Measurements from ENCODE around the gene PDCD4.

The PDCD4 gene

DNA sequence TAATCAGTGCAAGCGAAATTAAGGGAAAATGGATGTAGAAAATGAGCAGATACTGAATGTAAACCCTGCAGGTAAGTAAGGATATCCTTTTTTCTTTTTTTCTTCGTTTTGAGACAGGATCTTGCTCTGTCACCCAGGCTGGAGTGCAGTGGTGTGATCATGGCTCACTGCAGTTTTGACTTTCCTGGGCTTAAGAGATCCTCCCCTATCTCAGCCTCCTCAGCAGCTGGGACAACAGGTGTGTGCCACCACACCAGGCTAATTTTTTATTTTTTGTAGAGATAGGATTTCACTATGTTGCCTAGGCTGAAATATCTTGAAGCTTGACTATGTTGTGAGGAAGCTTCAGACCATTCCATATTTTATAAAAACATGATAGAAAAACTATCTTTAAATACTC, 4.3 kb downstream of the PDCD4 start:
- H3K4me3 ChIP-seq (ENCODE audit: low read length) = no peak overlapping the region

DNA sequence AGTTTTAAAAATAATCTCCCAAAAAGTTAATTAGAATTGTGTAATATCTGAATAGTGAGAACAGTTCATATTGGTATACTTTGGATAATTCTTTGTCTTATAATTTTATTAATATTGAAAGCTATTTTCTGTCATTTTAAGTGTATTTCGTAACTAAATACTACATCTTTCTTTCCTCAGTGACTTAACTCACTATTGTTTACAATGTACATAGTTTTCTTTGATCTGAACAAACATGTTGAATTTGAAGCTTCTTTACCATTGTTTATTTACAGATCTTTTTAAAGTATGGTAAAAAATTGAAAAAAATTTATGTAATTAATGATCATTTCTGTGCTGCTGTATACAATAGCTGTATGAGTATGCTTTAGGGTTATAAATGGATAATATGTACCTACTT, 5.1 kb downstream of the PDCD4 start:
- Histone ChIP-seq H3K79me2 (ENCODE audit: control insufficient read depth, insufficient read depth, low read length) (no peaks in the 10 kb centered on the region), H2BK15ac (replicated peaks; ENCODE audit: low read depth) (no peak overlapping the region), H2BK120ac (ENCODE audit: low read depth, low read length) (no peak overlapping the region), H2AK5ac (ENCODE audit: low read length) (no peak overlapping the region), H4K5ac (ENCODE audit: low read length) (no peak overlapping the region), H3K36me3 (ENCODE audit: control insufficient read depth, insufficient read depth, low read length) (no peaks in the 10 kb centered on the region), H3K4ac (ENCODE audit: low read depth, low read length) (no peak overlapping the region), H3K9ac (ENCODE audit: low read length) (no peak overlapping the region), H3K23ac (ENCODE audit: low read length) (no peak overlapping the region), H3K4me3 (ENCODE audit: low read length) (no peak overlapping the region), H3K56ac (ENCODE audit: low read length) (no peak overlapping the region), H3K27ac (ENCODE audit: low read depth, low read length) (no peak overlapping the region), H3K79me1 (ENCODE audit: low read length) (no peaks in the 10 kb centered on the region), H2BK5ac (ENCODE audit: low read length) (no peak overlapping the region), H3K18ac (ENCODE audit: low read length) (no peak overlapping the region), H3K4me2 (ENCODE audit: low read length) (no peak overlapping the region), H4K8ac (ENCODE audit: low read depth, low read length) (no peak overlapping the region), H3K4me1 (ENCODE audit: control insufficient read depth, low read depth, low read length) (no peaks in the 10 kb centered on the region), H3K27me3 (ENCODE audit: insufficient read depth, low read length, poor library complexity) (no peaks in the 10 kb centered on the region)
- no peak for DNase-seq
- no CpG with 5 or more reads among the region's 1 CpG for whole genome bisulfite sequencing (ENCODE audit: extremely low coverage, insufficient coverage, low lambda C conversion rate)

More for the DNA sequence above, 4.3 kb downstream of the PDCD4 start:
- Histone ChIP-seq H4K5ac (ENCODE audit: low read length) (no peak overlapping the region), H4K8ac (ENCODE audit: low read depth, low read length) (no peak overlapping the region), H3K4me2 (ENCODE audit: low read length) (no peak overlapping the region), H2BK15ac (replicated peaks; ENCODE audit: low read depth) (no peak overlapping the region), H2BK5ac (ENCODE audit: low read length) (no peak overlapping the region), H3K79me2 (ENCODE audit: control insufficient read depth, insufficient read depth, low read length) (no peaks in the 10 kb centered on the region), H3K36me3 (ENCODE audit: control insufficient read depth, insufficient read depth, low read length) (no peaks in the 10 kb centered on the region), H2AK5ac (ENCODE audit: low read length) (no peak overlapping the region), H3K27ac (ENCODE audit: low read depth, low read length) (no peak overlapping the region), H3K9ac (ENCODE audit: low read length) (no peak overlapping the region), H2BK120ac (ENCODE audit: low read depth, low read length) (no peak overlapping the region), H3K18ac (ENCODE audit: low read length) (no peak overlapping the region), H3K23ac (ENCODE audit: low read length) (no peak overlapping the region), H3K4ac (ENCODE audit: low read depth, low read length) (no peak overlapping the region), H3K4me1 (ENCODE audit: control insufficient read depth, low read depth, low read length) (peaks cover 4% of the 10 kb centered on the region), H3K56ac (ENCODE audit: low read length) (no peak overlapping the region), H3K79me1 (ENCODE audit: low read length) (no peaks in the 10 kb centered on the region), H3K27me3 (ENCODE audit: insufficient read depth, low read length, poor library complexity) (no peaks in the 10 kb centered on the region)
- DNase-seq = no peak
- WGBS (ENCODE audit: extremely low coverage, insufficient coverage, low lambda C conversion rate) = no CpG with 5 or more reads among the region's 2 CpGs

DNA sequence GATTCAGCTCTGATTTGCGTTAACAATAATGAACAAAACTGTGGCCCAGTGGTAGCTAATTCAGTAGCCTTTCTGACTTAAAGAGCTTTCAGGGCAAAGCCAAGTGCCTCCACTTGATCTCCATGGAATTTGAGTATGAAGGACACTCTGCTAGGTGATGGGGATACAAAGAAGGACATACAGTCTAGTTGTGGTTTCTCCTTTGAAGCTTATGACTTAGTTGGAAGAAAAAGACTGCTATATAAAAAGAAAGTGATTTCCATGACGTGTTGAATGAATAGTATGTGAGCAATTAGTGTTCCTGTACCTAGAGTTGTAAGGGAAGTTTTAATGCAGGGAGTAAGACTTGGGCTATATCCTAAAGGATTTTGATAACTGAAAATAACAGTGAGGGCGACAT, 8.3 kb downstream of the PDCD4 start:
- Histone ChIP-seq H3K79me2 (ENCODE audit: control insufficient read depth, insufficient read depth, low read length) (no peaks in the 10 kb centered on the region), H4K5ac (ENCODE audit: low read length) (no peak overlapping the region), H3K79me1 (ENCODE audit: low read length) (no peaks in the 10 kb centered on the region), H3K18ac (ENCODE audit: low read length) (no peak overlapping the region), H3K27ac (ENCODE audit: low read depth, low read length) (no peak overlapping the region), H3K23ac (ENCODE audit: low read length) (no peak overlapping the region), H3K27me3 (ENCODE audit: insufficient read depth, low read length, poor library complexity) (no peaks in the 10 kb centered on the region), H2BK5ac (ENCODE audit: low read length) (no peak overlapping the region), H3K36me3 (ENCODE audit: control insufficient read depth, insufficient read depth, low read length) (no peaks in the 10 kb centered on the region), H2AK5ac (ENCODE audit: low read length) (no peak overlapping the region), H3K56ac (ENCODE audit: low read length) (no peak overlapping the region), H3K4me2 (ENCODE audit: low read length) (no peak overlapping the region), H2BK120ac (ENCODE audit: low read depth, low read length) (no peak overlapping the region), H3K4ac (ENCODE audit: low read depth, low read length) (no peak overlapping the region), H3K4me3 (ENCODE audit: low read length) (no peak overlapping the region), H3K9ac (ENCODE audit: low read length) (no peak overlapping the region), H4K8ac (ENCODE audit: low read depth, low read length) (no peak overlapping the region), H2BK15ac (replicated peaks; ENCODE audit: low read depth) (no peak overlapping the region), H3K4me1 (ENCODE audit: control insufficient read depth, low read depth, low read length) (no peaks in the 10 kb centered on the region)
- no peak for DNase-seq
- no CpG with 5 or more reads among the region's 3 CpGs for WGBS (ENCODE audit: extremely low coverage, insufficient coverage, low lambda C conversion rate)

DNA sequence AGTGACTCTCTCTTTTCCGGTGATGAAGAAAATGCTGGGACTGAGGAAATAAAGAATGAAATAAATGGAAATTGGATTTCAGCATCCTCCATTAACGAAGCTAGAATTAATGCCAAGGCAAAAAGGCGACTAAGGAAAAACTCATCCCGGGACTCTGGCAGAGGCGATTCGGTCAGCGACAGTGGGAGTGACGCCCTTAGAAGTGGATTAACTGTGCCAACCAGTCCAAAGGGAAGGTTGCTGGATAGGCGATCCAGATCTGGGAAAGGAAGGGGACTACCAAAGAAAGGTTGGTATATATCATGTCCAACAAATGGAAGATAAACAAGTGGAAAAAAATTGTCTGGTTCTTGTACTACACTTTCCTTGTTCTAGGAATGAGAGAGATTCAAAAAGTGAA, 9.5 kb downstream of the PDCD4 start:
- no peak overlapping the region for H3K18ac ChIP-seq (ENCODE audit: low read length)
- H3K36me3 ChIP-seq (ENCODE audit: control insufficient read depth, insufficient read depth, low read length) = no peaks in the 10 kb centered on the region
- no peak overlapping the region for H4K8ac ChIP-seq (ENCODE audit: low read depth, low read length)
- H3K27me3 ChIP-seq (ENCODE audit: insufficient read depth, low read length, poor library complexity) = no peaks in the 10 kb centered on the region
- H2BK5ac ChIP-seq (ENCODE audit: low read length) = no peak overlapping the region
- H2BK15ac ChIP-seq (replicated peaks; ENCODE audit: low read depth) = no peak overlapping the region
- H3K9ac ChIP-seq (ENCODE audit: low read length) = no peak overlapping the region
- H3K56ac ChIP-seq (ENCODE audit: low read length) = no peak overlapping the region
- no peak overlapping the region for H3K4ac ChIP-seq (ENCODE audit: low read depth, low read length)
- WGBS (ENCODE audit: extremely low coverage, insufficient coverage, low lambda C conversion rate) = no CpG with 5 or more reads among the region's 9 CpGs
- H3K23ac ChIP-seq (ENCODE audit: low read length) = no peak overlapping the region
- no peak overlapping the region for H3K4me3 ChIP-seq (ENCODE audit: low read length)
- no peak overlapping the region for H2AK5ac ChIP-seq (ENCODE audit: low read length)
- no peaks in the 10 kb centered on the region for H3K79me1 ChIP-seq (ENCODE audit: low read length)
- H3K4me1 ChIP-seq (ENCODE audit: control insufficient read depth, low read depth, low read length) = no peaks in the 10 kb centered on the region
- H3K4me2 ChIP-seq (ENCODE audit: low read length) = no peak overlapping the region
- no peak for DNase-seq
- H2BK120ac ChIP-seq (ENCODE audit: low read depth, low read length) = no peak overlapping the region
- no peak overlapping the region for H3K27ac ChIP-seq (ENCODE audit: low read depth, low read length)
- no peaks in the 10 kb centered on the region for H3K79me2 ChIP-seq (ENCODE audit: control insufficient read depth, insufficient read depth, low read length)
- no peak overlapping the region for H4K5ac ChIP-seq (ENCODE audit: low read length)

DNA sequence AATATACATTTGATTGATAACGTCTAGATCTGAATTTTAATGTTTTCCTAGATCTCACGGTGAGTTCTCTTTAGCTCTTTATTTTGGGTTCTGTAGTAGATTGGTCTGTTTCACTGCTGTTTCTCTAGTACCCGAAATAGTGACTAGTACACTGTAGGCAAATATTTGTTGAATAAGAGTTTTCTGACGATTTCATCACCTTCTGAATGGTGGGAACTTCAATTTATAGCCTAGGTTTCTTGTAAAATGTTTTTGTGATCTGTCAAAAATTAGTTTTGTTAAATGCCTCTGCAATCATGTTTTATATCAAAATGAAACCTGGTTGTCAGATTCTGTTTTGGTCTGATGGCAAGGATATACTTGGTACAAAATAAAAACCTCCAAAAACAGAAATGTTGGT, 10.2 kb downstream of the PDCD4 start:
- H3K27ac ChIP-seq (ENCODE audit: low read depth, low read length) = no peak overlapping the region
- WGBS (ENCODE audit: extremely low coverage, insufficient coverage, low lambda C conversion rate) = no CpG with 5 or more reads among the region's 4 CpGs

DNA sequence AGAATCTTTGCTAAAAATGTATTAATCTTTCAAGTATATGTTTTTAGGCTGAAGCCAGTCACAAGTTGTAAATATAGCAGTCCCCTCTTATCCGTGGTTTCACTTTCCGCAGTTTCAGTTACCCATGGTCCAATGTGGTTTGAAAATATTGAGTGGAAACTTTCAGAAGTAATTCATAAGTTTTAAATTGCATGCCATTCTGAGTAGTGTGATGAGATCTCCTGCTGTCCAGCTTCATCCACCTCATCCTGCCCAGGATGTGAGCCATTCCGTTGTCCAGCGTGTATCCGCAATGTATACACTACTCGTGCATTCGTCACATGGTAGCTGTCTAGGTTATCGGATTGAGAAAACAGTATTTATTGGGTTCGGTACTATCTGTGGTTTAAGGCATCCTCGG, 12.2 kb downstream of the PDCD4 start:
- Histone ChIP-seq H3K27me3 (ENCODE audit: insufficient read depth, low read length, poor library complexity) (no peaks in the 10 kb centered on the region), H2AK5ac (ENCODE audit: low read length) (no peak overlapping the region), H3K4me1 (ENCODE audit: control insufficient read depth, low read depth, low read length) (no peaks in the 10 kb centered on the region), H3K4me2 (ENCODE audit: low read length) (no peak overlapping the region), H3K4me3 (ENCODE audit: low read length) (no peak overlapping the region), H3K23ac (ENCODE audit: low read length) (no peak overlapping the region), H3K27ac (ENCODE audit: low read depth, low read length) (no peak overlapping the region), H3K9ac (ENCODE audit: low read length) (no peak overlapping the region), H3K56ac (ENCODE audit: low read length) (no peak overlapping the region), H4K5ac (ENCODE audit: low read length) (no peak overlapping the region), H3K79me2 (ENCODE audit: control insufficient read depth, insufficient read depth, low read length) (no peaks in the 10 kb centered on the region), H3K4ac (ENCODE audit: low read depth, low read length) (no peak overlapping the region), H3K79me1 (ENCODE audit: low read length) (no peaks in the 10 kb centered on the region), H2BK120ac (ENCODE audit: low read depth, low read length) (no peak overlapping the region), H2BK5ac (ENCODE audit: low read length) (no peak overlapping the region), H3K36me3 (ENCODE audit: control insufficient read depth, insufficient read depth, low read length) (no peaks in the 10 kb centered on the region), H3K18ac (ENCODE audit: low read length) (no peak overlapping the region), H4K8ac (ENCODE audit: low read depth, low read length) (no peak overlapping the region), H2BK15ac (replicated peaks; ENCODE audit: low read depth) (no peak overlapping the region)
- WGBS (ENCODE audit: extremely low coverage, insufficient coverage, low lambda C conversion rate) = no CpG with 5 or more reads among the region's 10 CpGs
- DNase-seq = no peak

More for the DNA sequence above, 10.2 kb downstream of the PDCD4 start:
- no peak overlapping the region for H3K9ac ChIP-seq (ENCODE audit: low read length)
- no peak overlapping the region for H3K18ac ChIP-seq (ENCODE audit: low read length)
- no peak overlapping the region for H4K8ac ChIP-seq (ENCODE audit: low read depth, low read length)
- H2BK15ac ChIP-seq (replicated peaks; ENCODE audit: low read depth) = no peak overlapping the region
- H3K4me1 ChIP-seq (ENCODE audit: control insufficient read depth, low read depth, low read length) = no peaks in the 10 kb centered on the region
- no peaks in the 10 kb centered on the region for H3K27me3 ChIP-seq (ENCODE audit: insufficient read depth, low read length, poor library complexity)
- H3K4me2 ChIP-seq (ENCODE audit: low read length) = no peak overlapping the region
- DNase-seq = no peak
- no peak overlapping the region for H3K4me3 ChIP-seq (ENCODE audit: low read length)
- H3K36me3 ChIP-seq (ENCODE audit: control insufficient read depth, insufficient read depth, low read length) = no peaks in the 10 kb centered on the region
- no peak overlapping the region for H2AK5ac ChIP-seq (ENCODE audit: low read length)
- no peak overlapping the region for H2BK120ac ChIP-seq (ENCODE audit: low read depth, low read length)
- no peaks in the 10 kb centered on the region for H3K79me2 ChIP-seq (ENCODE audit: control insufficient read depth, insufficient read depth, low read length)
- no peak overlapping the region for H3K56ac ChIP-seq (ENCODE audit: low read length)
- H3K23ac ChIP-seq (ENCODE audit: low read length) = no peak overlapping the region
- no peaks in the 10 kb centered on the region for H3K79me1 ChIP-seq (ENCODE audit: low read length)
- no peak overlapping the region for H2BK5ac ChIP-seq (ENCODE audit: low read length)
- no peak overlapping the region for H3K4ac ChIP-seq (ENCODE audit: low read depth, low read length)
- no peak overlapping the region for H4K5ac ChIP-seq (ENCODE audit: low read length)
